K562 (cell line): ENCODE measurements around the gene KLC1. TPM values are rescaled to one million over a fixed set of nuclear protein-coding genes. Genes with fewer than 3 reads are reported as not detected.
A peak's percentile ranks its signal among the peaks of the same experiment; 100 is the strongest.

Experiments used
- ATAC-seq: fragments of 200-7000 bp; cut with Tn5 transposase; 3 replicates; pipeline ENCODE4 v1.9.1; 2020; ENCODE audit warnings: moderate library complexity
- BruUV-seq: library from RNA; stranded (reverse); fragments of 400-500 nt; replicated peaks from 2 replicates; lab custom pipeline; 2021; lab: Mats Ljungman, UMichigan
- CTCF ChIA-PET: fragments of 300-600 bp; formaldehyde crosslinking; extraction: SDS; loops from one replicate; lab custom pipeline; 2021; ENCODE audit warnings: low intra/inter-chr PET ratio; lab: Yijun Ruan, JAX
- POLR2A ChIA-PET: fragments of 300-600, 350-650 bp; sonication (Branson Sonifier 250); formaldehyde crosslinking; extraction: SDS; loops from one replicate; lab custom pipeline; 2021; ENCODE audit warnings: antibody characterized with exemption, inconsistent platforms; lab: Yijun Ruan, JAX
- DNase-seq, 4 experiments: peaks; one replicate each; pipeline versions ENCODE4 v3.0.0 to v3.0.0-alpha.2; 2011 to 2018; ENCODE audit warnings: low spot score in 3 of 4, mixed read lengths in 3 of 4; ENCODE audit errors: extremely low read depth in 1 of 4
- FAIRE-seq: peaks from 2 replicates; lab custom pipeline; 2011; peaks lifted over from hg19 to GRCh38; lab: Jason Lieb, UNC
- H2AFZ ChIP-seq: 2 replicates; pipeline ENCODE4 v1.6.0; 2011; ENCODE audit warnings: low read depth, low read length, control low read depth, inconsistent platforms
- H3K27ac ChIP-seq: fragments of 200-600 bp; 3 replicates; pipeline ENCODE4 v1.8.0; 2011; ENCODE audit warnings: low read depth, mild to moderate bottlenecking, control low read depth, inconsistent platforms, low read length, moderate library complexity, mixed read lengths; ENCODE audit errors: extremely low read depth
- H3K27me3 ChIP-seq, 2 experiments: fragments of 300-600 bp in 1 of 2; 2 replicates in 1 of 2; 3 replicates in 1 of 2; pipeline versions ENCODE4 v1.6.0 to v1.8.0; 2011; ENCODE audit warnings: inconsistent platforms in 2 of 2, low read length in 2 of 2, mild to moderate bottlenecking in 1 of 2, mixed read lengths in 1 of 2, moderate library complexity in 1 of 2; ENCODE audit not compliant: control insufficient read depth in 2 of 2, insufficient read depth in 2 of 2
- H3K36me3 ChIP-seq: fragments of 300-600 bp; 3 replicates; pipeline ENCODE4 v1.8.0; 2011; ENCODE audit warnings: mild to moderate bottlenecking, low read length, inconsistent platforms; ENCODE audit not compliant: control insufficient read depth, insufficient read depth
- H3K4me1 ChIP-seq, 2 experiments: fragments of 200-600 bp in 1 of 2; replicated peaks in 1 of 2; 2 replicates in 1 of 2; 3 replicates in 1 of 2; pipeline versions ENCODE4 v1.5.1 to v1.8.0; 2011; ENCODE audit warnings: inconsistent platforms in 2 of 2, low read length in 2 of 2, mild to moderate bottlenecking in 1 of 2, mixed read lengths in 1 of 2, moderate library complexity in 1 of 2; ENCODE audit not compliant: control insufficient read depth in 2 of 2, insufficient read depth in 2 of 2
- H3K4me2 ChIP-seq: 2 replicates; pipeline ENCODE4 v1.6.1; 2011; ENCODE audit warnings: low read length, control low read depth, inconsistent platforms, mixed read lengths; ENCODE audit not compliant: insufficient read depth
- H3K4me3 ChIP-seq: fragments of 200-600 bp; sonication (generic), shearing (Covaris generic); 2 replicates; pipeline ENCODE4 v1.5.1; 2016; ENCODE audit warnings: control low read depth, inconsistent platforms
- H3K79me2 ChIP-seq: fragments of 200-600 bp; 3 replicates; pipeline ENCODE4 v1.8.0; 2011; ENCODE audit warnings: low read length, inconsistent platforms; ENCODE audit not compliant: control insufficient read depth, insufficient read depth
- H3K9ac ChIP-seq, 2 experiments: 2 replicates each; pipeline versions ENCODE4 v1.6.0 to v1.6.1; 2011; ENCODE audit warnings: low read depth in 2 of 2, low read length in 2 of 2, control low read depth in 1 of 2, inconsistent platforms in 1 of 2, mild to moderate bottlenecking in 1 of 2, mixed read lengths in 1 of 2; ENCODE audit not compliant: insufficient read depth in 1 of 2
- H3K9me1 ChIP-seq: one replicate; pipeline ENCODE4 v1.6.0; 2011; ENCODE audit warnings: inconsistent platforms, mild to moderate bottlenecking, low read length, moderate library complexity; ENCODE audit not compliant: control insufficient read depth, insufficient read depth
- H3K9me3 ChIP-seq: replicated peaks from 2 replicates; pipeline ENCODE4 v1.5.1; 2011; ENCODE audit warnings: low read depth, low read length, inconsistent platforms; ENCODE audit not compliant: control insufficient read depth, insufficient read depth
- H4K20me1 ChIP-seq: replicated peaks from 2 replicates; pipeline ENCODE4 v1.6.1; 2011; ENCODE audit warnings: low read length, inconsistent platforms, mixed read lengths; ENCODE audit not compliant: control insufficient read depth, insufficient read depth
- CEBPB ChIP-seq: fragments of 450-650 bp; IDR thresholded peaks from 2 replicates; pipeline ENCODE4 v1.6.1; 2016; ENCODE audit warnings: missing genetic modification characterization, missing compliant biosample characterization
- CEBPG ChIP-seq, 3 experiments: fragments of 200-800 bp in 1 of 3; sonication (Bioruptor generic) in 1 of 3; sonication (generic) in 1 of 3; formaldehyde crosslinking in 1 of 3; IDR thresholded peaks in 2 of 3; conservative IDR thresholded peaks in 1 of 3; 2 replicates each; pipeline versions ENCODE4 v1.6.1 to v1.8.0; 2016 to 2022; ENCODE audit warnings: missing compliant biosample characterization in 2 of 3, missing genetic modification characterization in 2 of 3, mild to moderate bottlenecking in 1 of 3, missing genetic modification reagents in 1 of 3
- KLF6 ChIP-seq: fragments of 250-450 bp; sonication (Bioruptor Pico); IDR thresholded peaks from 2 replicates; pipeline ENCODE4 v1.4.0; 2020; ENCODE audit warnings: mild to moderate bottlenecking, moderate library complexity, borderline replicate concordance
- RBM25 ChIP-seq: fragments of 200-400 bp; formaldehyde crosslinking; IDR thresholded peaks from 2 replicates; pipeline ENCODE4 v1.6.1; 2018; ENCODE audit warnings: low read length, low read depth, moderate library complexity; ENCODE audit not compliant: severe bottlenecking
- ZNF384 ChIP-seq: IDR thresholded peaks from 2 replicates; pipeline ENCODE4 v1.6.1; 2012; ENCODE audit warnings: low read depth, low read length, improper control_type of control experiment
- WGBS: fragments of 100-300 bp; shearing (Covaris generic); methylation state at CpG from one replicate; pipeline ENCODE4 v1.1.6; 2016; ENCODE audit warnings: low coverage, mixed read lengths; ENCODE audit not compliant: insufficient coverage; ENCODE audit errors: missing lambda C conversion rate; 5-methylcytosine and 5-hydroxymethylcytosine counted together
- in situ Hi-C: fragments of 300-500 bp; cut with MboI; formaldehyde crosslinking; loops from 4 replicates; pipeline ENCODE4 v1.15.0; 2018; ENCODE audit warnings: inconsistent platforms, mixed read lengths
- intact Hi-C: fragments of 100-400 bp; cut with micrococcal nuclease; formaldehyde crosslinking; loops from 2 replicates; pipeline ENCODE4 v1.14.2; 2022
- polyA plus RNA-seq, 8 experiments: library from polyadenylated mRNA; depleted of rRNA in 4 of 8; stranded (reverse) in 5 of 8; unstranded in 3 of 8; fragments of >200 nt; fragmentation: Nextera tagmentation in 2 of 8; fragmentation: Illumina TruSeq in 1 of 8; extraction: Ambion mirVana in 2 of 8; extraction: Trizol in 1 of 8; gene quantifications; 2 replicates each; pipeline versions ENCODE4 v1.2.1 to v1.2.3, GENCODE V29; 2011 to 2014; ENCODE audit warnings: inconsistent platforms in 1 of 8, missing spikeins in 1 of 8
- total RNA-seq, 7 experiments: library from RNA; depleted of rRNA in 6 of 7; stranded (reverse); fragments of >200 nt in 6 of 7; fragmentation: Illumina TruSeq in 2 of 7; extraction: Trizol in 2 of 7; gene quantifications; 2 replicates each; pipeline versions ENCODE4 v1.2.1 to v1.2.3, GENCODE V29; 2011 to 2021; ENCODE audit warnings: low replicate concordance in 1 of 7
- TF ChIP-seq, protein P1 (sequence below): fragments of 450-650 bp; IDR thresholded peaks from 2 replicates; pipeline ENCODE4 v1.7.1; 2018; ENCODE audit warnings: mild to moderate bottlenecking, low read depth; ENCODE audit not compliant: partially characterized antibody

The KLC1 gene
- total and polyA plus RNA-seq, 9 of the 15 experiments (the other 6 are each of a cell fraction or from before 2014, with no cell fraction given), result 4.9 to 134 (median 54.8) TPM

DNA sequence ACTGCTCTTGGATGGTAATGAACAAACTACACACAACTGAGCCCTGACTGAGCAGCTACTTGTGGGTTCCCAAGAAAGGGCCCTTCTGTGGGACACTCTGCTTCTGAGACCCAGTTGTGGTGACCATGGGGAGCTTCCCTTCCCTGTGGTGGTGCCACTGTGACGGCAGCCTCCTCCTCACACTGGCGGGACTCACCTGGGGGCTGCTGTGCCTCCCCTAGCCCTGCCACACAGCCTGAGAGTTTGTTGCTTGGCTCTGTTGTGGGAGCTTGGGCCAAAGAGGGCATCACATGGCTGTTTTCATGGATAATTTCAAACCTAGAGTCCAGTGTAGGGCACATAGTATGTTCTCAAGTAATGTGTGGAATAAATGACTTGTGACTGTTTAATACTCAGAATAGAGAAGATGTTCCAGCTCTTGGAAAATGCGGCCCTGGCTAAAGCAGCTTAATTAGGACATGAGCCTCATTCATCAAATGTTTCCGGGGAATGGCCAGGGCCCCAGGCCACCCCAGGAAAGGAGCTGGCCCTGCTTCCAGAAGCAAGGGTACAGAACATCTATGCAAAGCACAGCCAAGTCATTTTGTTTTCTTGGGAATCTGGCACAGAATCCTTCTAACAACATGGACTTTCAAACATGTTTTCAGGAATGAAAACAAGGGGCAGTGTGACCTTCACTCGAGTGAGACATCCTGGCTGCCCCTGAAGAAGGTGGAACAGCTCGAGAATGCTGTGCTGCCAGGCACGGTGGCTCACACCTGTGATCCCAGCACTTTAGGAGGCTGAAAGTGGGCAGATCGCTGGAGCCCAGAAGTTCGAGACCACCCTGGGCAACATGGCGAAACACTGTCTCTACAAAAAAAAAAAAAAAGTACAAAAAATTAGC, 107.8 kb downstream of the KLC1 start (continued):
- no peak for TF ChIP-seq RBM25
- TF ChIP-seq, protein P1, sequence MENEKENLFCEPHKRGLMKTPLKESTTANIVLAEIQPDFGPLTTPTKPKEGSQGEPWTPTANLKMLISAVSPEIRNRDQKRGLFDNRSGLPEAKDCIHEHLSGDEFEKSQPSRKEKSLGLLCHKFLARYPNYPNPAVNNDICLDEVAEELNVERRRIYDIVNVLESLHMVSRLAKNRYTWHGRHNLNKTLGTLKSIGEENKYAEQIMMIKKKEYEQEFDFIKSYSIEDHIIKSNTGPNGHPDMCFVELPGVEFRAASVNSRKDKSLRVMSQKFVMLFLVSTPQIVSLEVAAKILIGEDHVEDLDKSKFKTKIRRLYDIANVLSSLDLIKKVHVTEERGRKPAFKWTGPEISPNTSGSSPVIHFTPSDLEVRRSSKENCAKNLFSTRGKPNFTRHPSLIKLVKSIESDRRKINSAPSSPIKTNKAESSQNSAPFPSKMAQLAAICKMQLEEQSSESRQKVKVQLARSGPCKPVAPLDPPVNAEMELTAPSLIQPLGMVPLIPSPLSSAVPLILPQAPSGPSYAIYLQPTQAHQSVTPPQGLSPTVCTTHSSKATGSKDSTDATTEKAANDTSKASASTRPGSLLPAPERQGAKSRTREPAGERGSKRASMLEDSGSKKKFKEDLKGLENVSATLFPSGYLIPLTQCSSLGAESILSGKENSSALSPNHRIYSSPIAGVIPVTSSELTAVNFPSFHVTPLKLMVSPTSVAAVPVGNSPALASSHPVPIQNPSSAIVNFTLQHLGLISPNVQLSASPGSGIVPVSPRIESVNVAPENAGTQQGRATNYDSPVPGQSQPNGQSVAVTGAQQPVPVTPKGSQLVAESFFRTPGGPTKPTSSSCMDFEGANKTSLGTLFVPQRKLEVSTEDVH, result no peak

DNA sequence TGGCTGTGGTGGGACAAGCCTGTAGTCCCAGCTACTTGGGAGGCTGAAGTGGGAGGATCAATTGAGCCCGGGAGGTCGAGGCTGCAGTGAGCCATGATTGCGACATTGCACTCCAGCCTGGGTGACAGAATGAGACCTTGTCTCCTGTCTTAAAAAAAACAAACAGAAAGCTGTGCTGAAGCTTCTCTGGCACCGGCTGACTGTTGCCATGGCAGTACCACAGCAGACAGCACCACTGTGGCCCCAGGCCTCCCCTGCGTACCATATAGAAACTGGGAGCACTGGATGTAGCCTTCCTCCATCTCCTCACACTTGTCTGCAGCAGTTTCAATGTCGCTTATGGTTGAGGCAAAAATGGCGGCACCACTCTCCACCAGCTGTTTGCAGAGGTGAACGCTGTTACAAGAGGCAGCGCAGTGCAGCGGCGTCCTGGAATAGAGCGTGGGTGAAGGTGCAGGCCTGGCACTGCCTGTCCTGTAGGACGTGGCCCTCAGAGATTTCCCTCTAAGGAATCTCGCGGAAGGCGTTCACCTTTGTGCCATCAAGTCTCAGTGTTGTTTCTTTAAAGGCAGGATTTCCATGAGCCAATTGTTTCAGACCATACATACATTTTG, 108.5 kb downstream of the KLC1 start:
- H3K9me3 ChIP-seq, result no peaks in the 10 kb centered on the region
- no peak overlapping the region for H2AFZ ChIP-seq
- no peak overlapping the region for H3K9ac ChIP-seq
- ATAC-seq, result no peak
- no TSS peak for BruUV-seq
- H4K20me1 ChIP-seq, result no peaks in the 10 kb centered on the region
- intact Hi-C loops, result no loop called here
- H3K4me3 ChIP-seq, result no peak overlapping the region
- peaks cover 0 to 14% of the 10 kb centered on the region in 2 experiments; a peak in 2 of 5 replicates for H3K27me3 ChIP-seq
- CTCF ChIA-PET, result no interaction called here
- TF ChIP-seq CEBPB (tag) (peak; percentile 57), ZNF384 (no peak), CEBPG (CRISPR knock-in tag; IDR thresholded peaks at IDR 0.05) (0 out of 2 replicates have a peak, but pooled peaks have one; percentile 23), CEBPG (tag; conservative IDR thresholded peaks at IDR 0.05 in 1 of 2, IDR thresholded peaks at IDR 0.05 in 1 of 2) (no peak), KLF6 (CRISPR knock-in tag) (no peak)
- TF ChIP-seq, all 486 proteins: peak for 2
- peaks cover 0 to 11% of the 10 kb centered on the region in 2 experiments; a peak in 3 of 5 replicates for H3K4me1 ChIP-seq
- POLR2A ChIA-PET, result interaction anchor here (1.5 to 1.6 kb wide), 2 partner anchors 15 to 22 kb away, joined by 3 read pairs; partner anchors contain the start of genes XRCC3 and ZFYVE21
- H3K79me2 ChIP-seq, result no peaks in the 10 kb centered on the region
- no peak overlapping the region for H3K27ac ChIP-seq
- in situ Hi-C loops, result no loop called here
- FAIRE-seq (no peak), DNase-seq (no peak)
- H3K9me1 ChIP-seq, result no peaks in the 10 kb centered on the region
- WGBS, result 46% methylated on average over 11 of the region's 16 CpGs
- peaks cover 14% of the 10 kb centered on the region; the same call in 2 of the 3 replicates for H3K36me3 ChIP-seq
- H3K4me2 ChIP-seq, result no peak overlapping the region
